LHCN-M2 (cell line): ENCODE measurements around the gene RPL29. TPM values are rescaled to one million over a fixed set of nuclear protein-coding genes. Genes with fewer than 3 reads are reported as not detected.
A peak's percentile ranks its signal among the peaks of the same experiment; 100 is the strongest.

Experiments used
- DNase-seq: peaks from one replicate; pipeline ENCODE4 v3.0.0-alpha.2; 2012; ENCODE audit warnings: low read depth
- total RNA-seq: library from RNA; depleted of rRNA; stranded (reverse); fragments of >200 nt; gene quantifications from 2 replicates; pipeline ENCODE4 v1.2.3, GENCODE V29; 2014

Gene RPL29
- total RNA-seq, 1 experiment from 2014 or later = 1,634 TPM

GRCh38 chr3:51983578-51984268, 12.0 kb downstream of the RPL29 start:
- no peak for DNase-seq

- peak; percentile 79 for DNase-seq
Measured at GRCh38 chr3:51982838-51983577, 12.7 kb downstream of the RPL29 start, which contains the start of gene ACY1. Gene ACY1, plus strand, starts transcription at chr3:51983535. Its CDS starts 530 bp downstream, at chr3:51984065.

DNA sequence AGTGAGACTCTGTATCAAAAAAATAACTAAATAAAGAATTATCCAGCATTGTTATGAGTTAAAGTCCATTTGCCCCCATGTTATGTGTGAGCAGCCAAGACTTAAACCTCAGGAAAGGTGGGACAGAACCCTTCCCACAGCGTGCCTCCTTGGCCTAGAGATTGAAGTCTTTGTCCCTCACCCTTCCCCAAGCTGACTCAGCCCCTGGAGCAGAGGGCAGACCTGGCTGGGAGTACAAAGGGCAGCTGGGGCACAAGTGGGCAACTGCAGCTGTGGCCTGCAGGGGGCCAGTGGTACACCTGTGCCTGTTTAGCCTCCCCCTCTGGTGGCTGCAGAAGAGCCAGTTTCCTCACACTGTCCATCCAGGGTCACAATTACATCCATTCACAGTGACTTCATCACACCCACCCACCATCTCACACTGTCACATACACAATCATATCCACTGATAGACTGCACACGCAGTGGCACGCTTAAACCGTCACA, 13.3 kb downstream of the RPL29 start:
- peak; percentile 54 for DNase-seq

DNA sequence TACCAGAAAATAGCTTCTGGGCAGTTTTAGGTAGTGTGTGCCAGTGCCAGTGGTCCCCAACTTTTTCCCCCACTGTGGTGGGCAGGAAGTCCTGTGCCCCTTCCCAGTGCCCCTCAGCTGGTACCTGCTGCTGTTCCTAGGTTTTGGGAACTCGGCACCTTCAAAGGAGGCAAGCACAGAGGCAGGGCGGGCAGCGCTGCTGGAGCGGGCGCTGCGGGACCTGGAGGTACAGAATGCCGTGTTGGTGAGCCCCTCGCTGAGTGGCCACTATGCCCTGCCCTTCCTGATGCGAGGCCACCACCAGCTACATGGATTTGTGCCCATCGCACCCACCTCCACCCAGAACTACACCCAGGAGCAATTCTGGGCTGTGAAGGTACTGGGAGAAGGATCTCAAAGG, 15.4 kb downstream of the RPL29 start:
- no peak for DNase-seq

- DNase-seq = no peak
Measured at GRCh38 chr3:51978143-51978502, 17.6 kb downstream of the RPL29 start.

- DNase-seq = no peak
Measured at GRCh38 chr3:51977446-51978142, 18.1 kb downstream of the RPL29 start.

- peak; percentile 68 for DNase-seq
Measured at GRCh38 chr3:51975852-51976549, 19.7 kb downstream of the RPL29 start.

- peak; percentile 54 for DNase-seq
Measured at GRCh38 chr3:51974963-51975851, 20.5 kb downstream of the RPL29 start, which contains the start of gene ABHD14A. Gene ABHD14A, plus strand, starts transcription at chr3:51975064. Its CDS starts 72 bp downstream, at chr3:51975136.

GRCh38 chr3:51974277-51974962, 21.3 kb downstream of the RPL29 start:
- no peak for DNase-seq

DNA sequence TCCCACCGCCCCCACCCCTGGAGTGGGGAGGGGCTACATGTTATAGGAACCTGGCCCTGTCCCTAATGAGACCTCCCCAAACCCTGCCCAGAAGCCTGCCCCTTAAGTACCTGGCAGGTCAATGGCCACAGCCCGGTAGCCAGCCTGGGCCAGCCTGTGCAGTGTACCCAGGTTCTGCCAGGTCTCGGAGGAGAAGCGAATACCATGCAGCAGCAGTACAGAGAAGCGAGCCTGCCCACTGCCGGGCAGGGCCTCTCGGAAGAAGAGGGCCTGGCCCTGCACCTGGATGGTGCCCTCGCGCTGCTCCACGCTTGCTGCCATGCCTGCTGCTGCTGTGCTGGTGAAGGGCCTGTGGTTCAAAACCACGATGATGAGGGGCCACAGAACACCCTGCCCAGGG, 24.3 kb downstream of the RPL29 start:
- no peak for DNase-seq

- no peak for DNase-seq
Measured at GRCh38 chr3:51970606-51971300, 24.9 kb downstream of the RPL29 start.

DNA sequence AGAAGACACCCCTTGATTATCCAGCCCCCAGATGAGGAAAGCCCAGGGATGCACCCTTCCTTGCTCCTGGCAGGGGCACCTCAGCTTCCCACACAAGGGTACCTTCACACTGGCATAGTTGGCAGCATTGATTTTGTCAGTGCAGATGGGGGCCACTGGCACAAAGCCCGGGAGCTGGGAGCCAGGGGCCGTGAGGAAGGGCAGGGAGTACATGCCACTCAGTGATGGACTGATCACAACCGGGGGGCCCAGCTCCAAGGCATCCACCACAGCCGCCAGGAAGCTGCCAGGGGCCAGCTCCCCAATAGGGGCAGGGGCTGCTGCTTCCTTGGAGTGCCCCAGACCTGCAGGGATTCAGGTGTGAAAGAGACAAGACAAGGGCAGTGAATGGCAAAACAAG, 25.9 kb downstream of the RPL29 start:
- DNase-seq = no peak

- DNase-seq = no peak
Measured at GRCh38 chr3:51968883-51969678, 26.6 kb downstream of the RPL29 start.

GRCh38 chr3:51968170-51968775, 27.4 kb downstream of the RPL29 start:
- peak; percentile 26 for DNase-seq

GRCh38 chr3:51967384-51968169, 28.1 kb downstream of the RPL29 start, which contains the start of gene PCBP4:
Gene PCBP4, minus strand, starts transcription at chr3:51967454. Its CDS starts 6,214 bp downstream, at chr3:51961240.
- DNase-seq = peak; percentile 29

- DNase-seq = no peak
Measured at GRCh38 chr3:51966922-51967383, 28.7 kb downstream of the RPL29 start.

DNA sequence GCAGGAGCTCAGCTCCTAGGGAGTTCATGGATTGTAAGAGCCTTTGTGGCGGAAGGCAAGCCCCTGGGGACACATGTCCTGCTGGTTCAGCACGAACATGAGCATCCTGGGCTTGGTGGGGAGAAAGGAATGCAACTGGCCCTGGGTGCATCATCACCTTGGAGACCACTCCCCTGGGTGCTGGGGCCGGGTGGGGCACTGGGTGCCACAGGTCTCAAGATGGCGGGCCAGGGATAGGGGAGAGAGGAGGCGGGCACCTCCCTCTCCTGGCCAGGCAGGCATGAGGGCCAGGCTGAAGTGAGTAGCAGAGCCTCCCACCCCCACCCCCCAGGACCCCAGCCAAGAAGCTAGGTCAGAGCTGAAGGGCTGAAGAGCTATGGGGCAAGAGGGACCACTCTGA, 29.2 kb downstream of the RPL29 start:
- peak; percentile 21 for DNase-seq
